GM21825 (cell line): Measurements from ENCODE around the gene MAD1L1.

Experiments used
- ATAC-seq: cut with Tn5 transposase; IDR thresholded peaks from one replicate; pipeline ENCODE4 v1.9.1; 2021; ENCODE audit warnings: mild to moderate bottlenecking, moderate library complexity; ENCODE audit not compliant: unreplicated experiment

Gene MAD1L1

DNA sequence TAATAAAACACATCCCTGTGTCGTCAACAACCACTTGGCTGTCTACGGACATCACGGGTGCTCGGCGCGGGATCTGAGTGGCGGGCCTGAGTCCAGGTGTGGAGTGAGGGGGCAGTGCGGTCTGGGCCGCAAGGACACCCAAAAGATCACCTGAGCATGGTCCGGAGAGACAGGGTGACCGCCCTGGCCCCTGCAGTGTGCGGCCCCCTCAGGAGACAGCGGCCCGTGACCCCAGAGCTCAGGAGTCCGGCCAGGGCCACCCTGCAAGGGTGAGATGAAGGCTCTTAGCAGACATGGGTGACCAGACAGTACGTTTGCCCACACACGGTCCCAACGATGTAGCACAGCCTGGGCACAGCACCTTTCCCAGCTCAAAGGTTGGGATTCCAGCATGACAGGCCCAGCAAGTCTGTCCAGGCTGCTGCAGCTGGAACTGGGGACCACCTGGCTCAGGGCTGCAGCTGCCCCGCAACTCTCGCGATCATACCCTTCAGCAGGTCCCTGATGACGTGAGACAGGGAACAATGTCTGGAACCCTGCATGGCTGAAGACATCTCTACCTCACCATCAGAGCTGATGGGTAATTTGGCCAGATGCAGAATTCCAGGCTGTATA is 324.9 kb downstream of the MAD1L1 start:
- no peak for ATAC-seq

DNA sequence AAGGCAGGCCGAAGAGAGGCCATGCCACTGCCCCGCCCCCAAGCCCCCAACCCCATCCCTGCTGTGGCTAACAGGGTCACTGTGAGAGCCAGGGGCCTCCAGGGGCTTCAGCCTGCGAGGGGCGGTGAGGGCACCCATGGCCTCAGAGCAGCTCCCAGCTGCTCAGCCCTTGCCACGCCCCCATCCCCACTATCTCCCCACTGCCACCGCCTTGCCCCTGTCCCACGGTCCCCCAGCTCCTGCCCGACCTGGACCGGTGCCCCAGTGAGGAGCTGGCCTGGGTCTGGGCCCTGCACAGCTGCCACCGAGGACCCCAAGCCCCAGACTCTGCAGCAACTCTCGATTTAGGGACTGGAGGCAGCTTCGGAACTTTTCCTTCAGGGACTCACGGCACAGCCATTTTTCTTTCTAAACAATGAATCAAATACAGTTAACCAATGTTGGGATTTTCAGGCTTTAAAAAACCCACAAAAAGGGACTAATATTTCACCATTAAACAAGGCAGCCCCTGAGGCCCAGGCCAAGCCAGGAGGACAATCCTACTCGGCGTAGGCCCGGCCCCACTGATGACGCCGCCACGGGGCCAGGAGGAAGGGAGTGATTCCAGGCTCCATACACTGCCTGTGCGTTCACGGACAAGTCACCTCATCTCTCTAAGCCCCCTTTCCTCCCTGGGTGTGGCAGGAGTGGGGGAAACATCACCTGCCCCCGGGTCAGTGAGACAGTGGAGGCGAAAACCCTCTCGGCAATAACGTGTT is 325.6 kb downstream of the MAD1L1 start:
- no peak for ATAC-seq

DNA sequence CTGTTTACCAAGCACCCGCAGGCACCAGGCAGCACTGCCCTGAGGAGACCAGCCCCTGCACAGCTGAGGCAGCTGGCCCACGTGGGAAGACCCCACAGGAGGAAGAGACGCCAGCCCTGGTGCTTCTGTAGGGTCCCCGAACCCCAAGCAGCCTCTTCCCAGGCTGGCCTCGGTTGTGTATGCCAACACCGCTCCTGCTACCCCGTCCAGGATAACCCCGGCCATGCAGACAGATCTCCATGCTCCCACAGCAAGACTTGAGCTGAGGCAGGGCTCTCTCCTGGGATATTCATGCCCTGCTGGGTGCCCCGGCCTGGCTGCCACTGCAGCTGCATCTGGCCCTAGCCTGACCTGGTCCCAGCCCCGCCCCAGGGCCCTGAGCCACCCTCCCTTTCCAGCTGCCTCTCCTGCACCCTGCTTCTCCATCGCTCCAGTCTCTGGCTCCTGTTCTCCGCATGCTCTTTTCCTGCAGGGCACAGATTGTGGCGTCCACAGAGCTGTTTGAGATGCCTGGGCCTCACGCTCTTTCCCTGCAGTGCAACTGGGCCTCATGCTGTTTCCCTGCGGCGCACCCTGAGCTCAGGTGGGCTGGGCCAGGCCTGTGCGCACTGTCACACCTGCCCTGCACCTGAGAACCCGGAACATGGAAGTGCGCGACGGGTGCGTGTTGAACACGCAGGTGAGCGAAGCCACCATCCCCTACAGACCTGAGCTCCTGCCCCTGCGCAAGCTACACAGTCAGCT is 326.5 kb downstream of the MAD1L1 start:
- ATAC-seq, result no peak

DNA sequence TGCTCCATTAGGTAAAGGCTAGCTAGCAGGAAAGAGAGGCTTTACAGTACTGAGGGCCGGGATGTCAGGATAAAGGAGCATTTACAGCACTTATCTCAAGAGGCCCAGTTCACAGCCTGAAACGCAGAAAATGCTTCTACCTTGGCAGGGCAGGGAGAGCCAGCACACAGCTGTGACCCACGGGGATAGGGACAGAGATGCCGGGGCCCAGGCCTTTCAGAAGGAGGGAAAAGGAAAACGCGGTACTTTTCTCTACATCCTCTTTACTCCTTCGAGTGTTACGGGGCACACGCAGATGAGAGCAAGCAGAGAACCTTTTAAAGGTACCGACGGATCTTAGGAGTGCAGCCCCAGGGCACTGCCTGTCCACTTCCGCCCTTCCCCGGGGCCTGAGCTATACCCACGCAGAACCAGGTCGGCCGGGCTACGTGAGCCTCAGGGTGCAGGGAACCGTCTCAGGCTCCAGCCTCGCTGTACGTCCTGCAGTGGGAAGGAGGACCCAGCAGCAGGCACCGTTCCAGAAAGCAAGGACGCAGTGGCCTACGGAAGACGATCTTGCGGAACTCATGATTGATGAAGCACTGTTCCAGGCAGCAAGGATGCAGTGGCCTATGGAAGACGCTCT is 330.4 kb downstream of the MAD1L1 start:
- no peak for ATAC-seq

DNA sequence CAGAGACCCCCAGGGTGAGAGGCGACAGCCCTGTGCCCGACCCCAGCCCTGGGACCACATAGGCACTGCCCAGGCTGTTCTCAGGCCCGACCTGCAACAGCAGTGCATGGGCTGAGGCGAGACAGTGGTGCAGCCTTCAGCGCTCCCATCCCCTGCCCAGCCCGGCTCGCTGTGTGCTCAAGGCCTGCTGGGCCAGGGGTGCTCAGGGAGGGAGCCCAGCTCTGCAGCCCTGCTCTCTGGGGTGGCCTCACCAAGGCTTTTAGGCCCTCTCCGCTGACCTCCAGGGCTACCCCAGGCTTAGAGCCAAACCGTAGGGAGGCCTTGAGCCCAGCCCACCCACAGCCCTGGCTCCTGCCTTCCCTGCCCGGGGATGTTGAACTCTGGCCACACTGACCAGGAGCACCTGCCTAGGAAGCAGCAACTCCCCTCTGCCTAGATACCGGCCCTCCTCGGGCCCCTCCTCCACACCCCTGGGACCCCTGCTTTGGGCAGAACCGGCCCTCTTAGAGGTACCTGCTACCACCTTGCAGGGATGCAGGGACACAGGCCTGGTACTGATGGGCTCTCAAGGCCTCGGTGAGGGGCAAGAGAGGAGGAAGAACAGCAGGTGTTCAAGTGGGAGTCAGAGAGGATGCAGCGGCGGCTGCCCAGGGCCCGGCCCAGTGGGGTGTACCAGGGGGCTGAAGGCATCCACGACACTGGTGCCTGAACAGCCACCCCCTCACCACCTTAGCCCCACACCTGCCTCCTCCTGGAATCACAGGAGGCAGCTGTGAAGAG is 331.1 kb downstream of the MAD1L1 start:
- ATAC-seq, result no peak

DNA sequence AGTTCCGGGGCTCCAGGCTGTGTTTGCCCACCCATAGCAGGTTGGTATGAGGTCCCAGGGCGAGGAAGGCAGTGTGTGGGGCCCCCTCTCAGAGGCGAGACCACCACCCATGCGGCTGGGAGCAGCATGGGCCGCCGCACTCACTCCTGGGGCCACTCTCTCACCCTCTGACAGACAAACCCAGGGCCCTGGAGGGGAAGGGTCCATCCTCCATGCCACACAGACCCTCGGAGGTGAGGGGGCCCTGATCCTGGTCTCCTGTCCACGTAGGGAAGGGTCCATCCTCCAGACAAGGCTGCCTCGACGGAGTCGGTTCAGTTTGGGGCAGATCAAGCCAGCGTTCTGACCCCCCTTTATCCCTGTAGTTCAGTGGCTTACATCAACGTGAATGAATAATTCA is 331.9 kb downstream of the MAD1L1 start:
- ATAC-seq, result no peak

DNA sequence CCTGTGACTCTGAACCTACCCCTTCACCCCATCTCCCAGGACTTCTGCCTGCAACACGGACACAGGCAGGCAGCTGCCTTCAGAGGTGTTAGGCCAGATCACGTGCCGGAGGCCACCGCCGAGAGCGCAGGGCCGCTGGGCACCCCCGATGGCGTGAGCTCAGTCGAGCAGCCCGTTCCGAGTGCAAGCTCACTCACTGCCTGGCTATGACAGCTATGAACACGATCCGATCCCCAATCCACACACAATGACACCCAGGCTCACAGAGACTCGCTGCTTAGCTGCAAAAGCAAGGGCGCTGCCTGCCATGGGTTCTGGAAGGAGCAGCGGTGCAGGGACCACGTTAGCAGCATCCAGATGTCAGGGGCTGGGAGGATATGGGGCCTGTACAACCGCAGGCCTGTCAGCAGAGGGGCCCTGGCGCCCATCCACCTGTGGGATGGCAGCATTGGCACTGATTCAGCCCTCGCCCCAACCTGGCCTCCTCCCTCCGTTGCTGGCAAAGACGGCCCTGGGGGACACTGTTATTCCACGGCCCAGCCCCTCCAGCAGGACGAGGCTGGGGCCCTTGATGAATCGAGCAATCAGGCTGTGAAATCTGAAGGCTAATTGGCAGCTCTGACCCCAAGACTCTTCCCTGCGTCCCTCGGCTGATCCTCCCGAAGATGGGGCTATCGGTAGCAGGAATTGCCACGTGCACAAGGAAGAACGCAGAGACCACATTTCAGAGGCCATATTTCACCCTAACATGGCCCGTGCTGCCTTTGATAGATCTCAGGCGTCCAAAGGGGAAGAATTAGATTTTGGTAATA is 332.6 kb downstream of the MAD1L1 start:
- ATAC-seq, result no peak

DNA sequence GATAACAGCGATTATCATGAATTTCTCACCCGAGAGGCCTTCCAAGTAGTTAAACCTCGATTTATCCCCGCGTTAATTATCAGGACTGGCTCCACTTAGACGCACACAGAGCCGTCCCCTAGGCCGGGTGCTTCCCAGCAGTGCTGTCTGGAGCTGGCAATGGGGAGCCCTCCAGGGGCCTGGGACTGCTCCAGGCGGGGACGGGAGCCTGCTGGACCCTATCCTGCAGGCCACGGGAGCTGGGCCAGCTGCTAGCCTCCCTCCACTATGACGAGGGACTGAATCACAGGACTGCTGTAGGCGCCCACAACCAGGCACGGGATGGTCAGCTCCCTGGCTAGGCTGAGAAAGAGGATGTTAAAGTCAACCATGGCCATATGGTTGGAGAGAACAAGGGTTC is 333.5 kb downstream of the MAD1L1 start:
- no peak for ATAC-seq

DNA sequence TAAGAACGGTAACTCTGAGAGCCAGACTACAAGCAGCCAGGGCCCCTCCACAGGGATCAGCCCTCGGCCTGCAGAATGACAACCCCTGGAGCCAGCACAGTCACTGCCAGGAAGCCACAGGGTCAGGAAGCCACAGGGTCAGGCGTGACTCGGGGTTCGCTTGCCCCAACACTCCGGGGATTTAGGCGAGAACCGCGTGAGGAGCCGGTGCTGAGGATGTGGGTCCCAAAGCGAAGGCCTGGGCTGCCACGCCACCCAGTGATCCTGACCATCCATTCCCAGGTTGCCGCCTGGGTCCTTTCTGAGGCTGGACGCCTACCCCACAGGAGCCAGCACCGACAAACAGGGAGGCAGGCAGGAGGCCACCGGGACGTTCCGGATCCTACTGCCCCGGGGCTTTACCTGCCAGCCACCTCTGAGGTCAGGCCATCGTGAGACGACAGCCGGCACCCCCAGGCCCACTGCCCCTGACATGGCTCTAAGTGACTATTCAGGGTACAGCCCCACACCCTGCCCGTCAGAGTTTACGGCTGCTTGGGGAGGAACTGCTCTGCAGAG is 334.0 kb downstream of the MAD1L1 start:
- ATAC-seq, result no peak

DNA sequence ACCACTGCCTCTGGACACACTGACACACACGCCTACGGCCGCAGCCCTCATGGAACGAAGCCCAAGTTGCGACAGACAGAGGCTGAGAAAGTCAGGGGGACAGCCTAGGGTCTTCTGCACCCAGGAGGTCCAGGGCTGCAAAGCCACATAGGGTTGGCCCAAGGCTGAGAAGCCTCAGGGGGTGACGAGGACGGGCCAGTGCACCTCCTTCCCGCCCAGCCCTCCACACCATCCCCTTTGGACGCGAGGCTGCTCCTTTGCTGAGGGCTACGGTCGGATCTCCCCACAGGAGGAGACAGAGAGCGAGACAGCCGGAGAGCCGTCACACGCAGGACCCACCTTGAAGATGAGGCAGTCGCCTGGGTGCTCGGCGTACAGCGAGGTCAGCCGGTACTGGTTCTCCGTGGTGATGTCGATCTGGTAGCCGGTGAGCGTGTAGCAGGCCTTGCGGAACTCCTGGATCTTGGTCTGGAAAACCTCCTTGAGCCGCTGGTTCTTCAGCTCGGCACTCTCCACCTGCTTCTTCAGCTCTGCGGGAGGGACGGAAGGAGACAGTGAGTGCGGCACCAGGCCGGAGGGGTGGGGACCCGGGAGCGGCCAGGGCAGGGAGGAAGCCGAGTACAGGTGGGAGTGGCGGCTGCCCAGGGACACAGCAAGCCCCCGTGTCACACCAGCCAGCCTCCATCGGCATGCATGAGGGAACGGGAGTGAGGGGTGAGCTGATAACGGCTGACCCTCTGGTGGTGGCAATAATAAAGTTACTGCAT is 334.7 kb downstream of the MAD1L1 start:
- no peak for ATAC-seq

DNA sequence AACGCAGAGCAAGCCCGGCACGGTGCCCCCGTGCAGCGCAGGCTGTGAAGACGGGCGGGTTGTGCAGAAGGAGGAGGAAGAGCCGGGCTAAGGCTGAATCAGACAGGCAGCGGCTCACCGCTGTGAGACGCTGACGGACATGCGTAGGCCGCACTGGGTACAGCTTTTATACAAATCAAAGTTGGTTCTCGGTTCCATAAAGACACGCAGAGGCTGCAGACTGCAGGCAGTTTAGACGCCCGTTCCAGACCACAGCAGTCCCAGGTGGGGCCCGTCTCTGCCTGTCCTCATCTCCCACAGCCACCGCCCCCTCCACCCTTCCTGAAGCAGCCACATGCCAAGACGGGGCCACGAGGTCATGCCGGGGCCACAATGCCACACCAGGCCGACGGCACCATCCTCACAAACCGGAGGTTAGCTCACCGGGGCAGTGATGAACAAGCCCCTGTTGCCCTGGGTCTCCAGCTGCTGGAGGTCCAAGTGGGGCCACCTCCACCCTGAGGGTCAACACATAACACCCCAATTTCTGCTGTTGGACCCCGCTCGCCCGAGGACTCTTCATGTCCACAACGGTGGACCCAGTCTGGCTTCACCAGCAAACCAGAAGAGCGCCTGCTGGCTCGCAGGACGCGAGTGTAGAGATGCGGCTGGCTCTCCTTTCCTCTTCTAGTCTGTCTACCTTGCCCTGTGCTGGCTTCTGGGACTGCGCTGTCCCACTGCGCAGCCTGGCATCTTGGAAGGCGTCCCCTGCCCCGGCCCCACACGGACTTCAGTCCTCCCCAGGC is 335.5 kb downstream of the MAD1L1 start:
- ATAC-seq, result no peak

DNA sequence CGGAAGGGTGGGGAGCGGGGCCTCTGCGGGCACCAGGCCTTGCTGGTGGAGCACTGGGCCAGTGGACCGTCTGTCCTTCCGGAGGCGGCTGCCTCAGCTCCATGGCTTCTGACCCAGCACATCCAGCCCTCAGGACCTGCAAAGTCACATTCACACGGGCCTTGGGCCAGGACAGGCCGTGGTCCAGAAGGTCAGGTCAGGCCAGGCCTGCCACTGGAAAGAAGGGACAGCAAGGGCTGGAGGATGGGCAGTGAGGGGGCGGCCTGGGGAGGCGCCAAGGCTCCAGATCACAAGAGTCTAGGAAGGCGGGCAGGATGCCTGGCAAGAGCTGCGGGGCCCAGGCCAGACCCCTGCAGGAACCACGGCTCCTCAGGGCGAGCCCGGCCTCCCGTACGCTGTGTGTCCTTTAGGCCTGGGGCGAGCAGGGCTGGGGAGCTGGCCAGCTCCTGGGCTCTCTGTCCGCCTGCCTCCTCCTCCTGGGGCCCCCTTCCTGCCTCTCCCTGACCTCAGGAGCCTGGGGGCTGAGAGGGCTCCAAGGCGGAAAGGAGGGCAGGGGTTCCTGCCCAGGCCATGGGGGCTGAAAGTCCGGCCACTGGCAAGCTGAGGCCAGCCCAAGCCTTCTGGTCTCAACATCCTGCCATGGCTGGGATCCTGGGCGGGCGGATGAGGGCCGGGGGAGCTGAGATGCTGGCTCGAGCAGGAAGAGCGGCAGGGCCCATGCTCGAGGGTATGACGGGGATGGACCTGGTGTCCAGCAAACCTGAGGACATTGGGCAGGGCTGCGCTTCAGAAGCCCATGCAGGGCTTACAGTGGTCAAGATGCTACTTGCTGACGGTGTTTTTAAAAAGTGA is 336.9 kb downstream of the MAD1L1 start:
- ATAC-seq, result no peak

DNA sequence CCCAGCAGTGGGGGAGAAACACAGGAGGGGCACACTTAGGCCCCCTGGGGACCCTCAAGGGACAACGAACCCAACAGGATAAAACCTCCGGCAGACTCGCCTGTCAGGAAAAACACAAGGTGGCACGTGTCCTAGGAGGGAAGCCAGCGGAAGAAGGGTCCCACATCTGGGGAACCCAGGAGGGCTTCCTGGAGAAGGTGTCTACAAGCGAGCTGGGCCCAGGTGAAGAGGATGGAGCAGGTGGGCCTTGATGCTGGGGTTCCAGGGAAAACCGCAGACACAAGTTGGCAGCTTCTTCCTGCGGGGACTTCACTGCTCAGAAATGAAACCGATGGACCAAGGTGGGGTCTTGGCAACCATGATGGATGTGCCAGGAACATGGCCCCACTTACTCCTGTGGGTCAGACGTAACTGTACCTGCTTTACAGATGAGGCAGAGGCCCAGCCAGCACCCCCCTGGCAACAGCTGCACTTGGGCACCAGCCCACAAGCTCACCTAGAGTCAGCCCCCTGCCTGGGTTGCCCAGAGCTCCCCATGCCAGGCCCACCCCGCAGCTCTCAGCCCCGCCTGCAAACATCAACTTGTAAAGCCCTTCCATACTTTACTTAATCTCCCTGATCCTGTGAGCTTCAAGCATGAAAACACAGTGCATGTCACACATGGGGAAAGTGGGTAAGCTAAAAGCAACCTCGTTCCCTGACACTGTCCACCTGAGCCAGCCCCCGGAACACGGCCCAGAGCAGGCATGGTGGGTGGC is 337.7 kb downstream of the MAD1L1 start:
- ATAC-seq, result no peak

DNA sequence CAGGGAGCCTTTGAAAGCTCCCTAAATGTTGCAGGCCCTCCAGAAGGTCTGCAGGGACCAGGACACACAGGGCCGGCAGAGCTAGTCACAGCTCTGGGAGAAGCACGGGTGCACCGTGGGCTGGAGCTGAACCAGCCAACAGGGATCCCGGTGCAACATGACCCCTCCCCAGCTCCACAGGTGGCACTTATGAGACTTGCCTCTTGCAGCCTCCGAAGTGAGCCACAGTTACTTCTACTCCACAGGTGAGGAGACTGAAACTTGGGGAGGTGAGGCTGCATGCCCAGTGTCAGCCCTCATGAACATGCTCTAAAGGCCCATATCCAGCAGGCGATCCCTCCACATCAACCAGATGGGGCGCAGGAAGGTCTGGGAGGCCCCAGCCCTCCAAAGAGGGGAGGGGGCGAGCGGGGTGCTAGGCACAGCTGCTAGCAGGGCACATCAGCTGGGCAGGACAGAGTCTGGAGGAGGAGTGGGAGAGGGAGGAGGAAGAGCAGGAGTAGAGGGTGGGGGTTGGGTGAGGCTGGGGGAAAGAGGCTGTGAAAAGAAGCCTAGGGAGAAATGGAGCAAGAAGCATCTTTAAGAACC is 338.3 kb downstream of the MAD1L1 start:
- no peak for ATAC-seq

DNA sequence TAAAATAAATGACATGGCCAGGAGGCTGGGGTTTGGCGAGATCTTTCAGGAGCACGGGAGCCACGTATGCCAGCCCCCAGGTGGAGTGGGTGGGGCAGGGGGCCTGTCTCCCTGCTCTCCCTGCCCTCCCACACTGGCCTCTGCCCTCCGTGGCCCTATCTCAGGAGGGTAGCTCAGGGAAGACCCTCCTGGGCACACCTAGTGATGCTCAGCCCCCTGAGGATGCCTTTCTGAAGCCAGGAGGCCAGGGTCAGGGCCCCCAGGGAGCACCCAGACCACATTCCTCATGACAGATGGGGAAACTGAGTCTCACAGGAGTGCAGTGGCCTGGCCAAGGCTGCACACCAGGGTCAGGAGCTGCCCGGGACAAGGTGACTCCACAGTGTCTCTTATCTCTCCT is 339.3 kb downstream of the MAD1L1 start:
- no peak for ATAC-seq

DNA sequence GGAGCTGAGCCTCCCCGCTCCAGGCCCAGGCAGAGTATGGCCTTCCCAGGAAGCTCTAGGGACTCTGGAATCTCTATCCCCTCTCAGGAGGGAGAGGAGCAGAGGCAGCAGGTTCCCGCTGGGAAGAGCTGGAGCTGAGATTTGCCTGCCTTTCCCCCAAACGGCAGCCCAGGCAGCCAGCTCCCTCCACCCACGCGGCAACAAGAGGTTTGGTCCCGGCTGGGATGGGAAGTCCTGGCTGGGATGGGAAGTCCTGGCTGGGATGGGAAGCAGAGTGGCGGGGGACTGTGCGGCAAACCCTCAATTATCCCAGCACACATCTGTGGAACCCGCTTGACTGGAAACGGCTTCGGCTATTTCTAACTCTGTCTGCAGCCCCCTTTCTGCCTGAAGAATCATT is 339.7 kb downstream of the MAD1L1 start:
- ATAC-seq, result no peak
